SH-SY5Y (cell line): ENCODE data around the gene TECPR1.

Experiments
- GATA2 ChIP-seq: IDR thresholded peaks from 2 replicates; pipeline ENCODE4 v1.6.1; 2011; ENCODE audit warnings: mild to moderate bottlenecking, low read depth, low read length
- GATA3 ChIP-seq: IDR thresholded peaks from 2 replicates; pipeline ENCODE4 v1.6.1; 2011; ENCODE audit warnings: low read depth, mild to moderate bottlenecking, low read length, moderate library complexity

Gene TECPR1

GRCh38 chr7:98230746-98231471 lies 21.1 kb downstream of the TECPR1 start:
- TF ChIP-seq GATA2 (no peak), GATA3 (no peak)

GRCh38 chr7:98229991-98230745 lies 21.9 kb downstream of the TECPR1 start:
- TF ChIP-seq GATA3 (no peak), GATA2 (no peak)

GRCh38 chr7:98229441-98229840 lies 22.6 kb downstream of the TECPR1 start:
- TF ChIP-seq GATA3 (no peak), GATA2 (no peak)

DNA sequence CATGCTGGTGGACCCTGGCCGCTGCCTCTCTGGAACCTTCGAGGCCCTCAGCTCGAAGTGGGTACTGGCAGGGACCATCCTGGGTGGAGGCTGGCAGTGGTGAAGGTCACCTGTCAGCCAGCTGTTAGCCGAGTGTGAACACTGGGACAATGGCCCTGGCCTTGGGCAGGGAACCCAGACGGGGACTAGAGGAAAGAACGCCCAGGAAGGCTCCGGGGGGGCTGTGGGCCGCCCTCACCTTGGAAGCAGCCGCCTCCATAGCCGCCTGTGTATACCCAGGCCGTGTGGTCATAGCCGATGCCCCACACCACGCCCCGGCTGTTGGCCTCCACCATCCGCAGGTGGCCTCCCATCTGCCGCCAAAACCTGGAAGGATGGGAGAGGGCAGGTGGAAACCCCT lies 23.2 kb downstream of the TECPR1 start:
- no peak for TF ChIP-seq GATA3
- TF ChIP-seq GATA2 = no peak

GRCh38 chr7:98227939-98228338 lies 24.1 kb downstream of the TECPR1 start:
- TF ChIP-seq GATA3 (no peak), GATA2 (no peak)

- TF ChIP-seq GATA2 (no peak), GATA3 (no peak)
Observed at GRCh38 chr7:98225913-98226614, 26.0 kb downstream of the TECPR1 start.

- TF ChIP-seq GATA3 (no peak), GATA2 (no peak)
Observed at GRCh38 chr7:98224701-98225181, 27.3 kb downstream of the TECPR1 start.

DNA sequence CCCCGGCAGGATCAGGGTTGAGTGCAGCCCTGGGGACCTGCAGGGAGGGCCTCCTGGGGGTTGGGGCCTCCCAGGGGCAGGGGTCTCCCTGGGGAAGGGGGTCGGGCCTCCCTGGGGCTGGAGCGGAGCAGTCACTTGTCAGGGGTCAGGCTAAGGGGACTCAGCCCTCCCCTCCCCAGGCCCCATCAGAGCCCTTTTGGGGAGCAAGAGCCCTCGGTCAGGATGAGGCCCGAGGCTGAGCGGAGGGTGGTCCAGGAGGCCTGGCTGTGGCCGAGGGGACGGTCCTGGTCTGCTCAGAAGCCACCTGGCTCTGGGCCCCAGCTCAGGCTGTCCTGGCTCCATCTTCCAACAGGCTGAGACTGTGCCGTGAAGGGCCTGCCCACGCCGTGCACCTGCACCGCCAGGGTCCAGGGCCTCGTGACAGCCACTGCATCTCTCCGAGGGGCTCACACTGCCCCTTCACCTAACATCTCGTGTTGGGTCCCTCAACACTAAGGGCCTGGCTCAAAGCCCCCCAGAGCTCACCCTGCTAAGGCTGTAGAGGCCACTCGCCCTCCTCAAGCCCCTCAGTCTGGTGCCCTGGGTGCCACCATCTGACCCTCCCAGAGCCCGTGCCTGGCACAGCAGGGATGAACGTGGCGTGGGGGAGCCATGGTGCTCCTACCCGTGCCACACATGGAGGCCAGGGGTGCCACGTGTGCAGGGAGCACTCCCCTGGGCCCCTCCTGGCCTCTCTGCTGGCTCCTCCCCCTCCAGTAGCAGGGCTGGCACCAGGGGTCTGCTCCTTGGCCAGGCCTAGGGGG lies 27.9 kb downstream of the TECPR1 start:
- TF ChIP-seq GATA2 (no peak), GATA3 (no peak)

GRCh38 chr7:98223351-98223897 lies 28.6 kb downstream of the TECPR1 start:
- no peak for TF ChIP-seq GATA3
- TF ChIP-seq GATA2 = no peak

- no peak for TF ChIP-seq GATA2
- no peak for TF ChIP-seq GATA3
Observed at GRCh38 chr7:98222533-98223195, 29.4 kb downstream of the TECPR1 start.

DNA sequence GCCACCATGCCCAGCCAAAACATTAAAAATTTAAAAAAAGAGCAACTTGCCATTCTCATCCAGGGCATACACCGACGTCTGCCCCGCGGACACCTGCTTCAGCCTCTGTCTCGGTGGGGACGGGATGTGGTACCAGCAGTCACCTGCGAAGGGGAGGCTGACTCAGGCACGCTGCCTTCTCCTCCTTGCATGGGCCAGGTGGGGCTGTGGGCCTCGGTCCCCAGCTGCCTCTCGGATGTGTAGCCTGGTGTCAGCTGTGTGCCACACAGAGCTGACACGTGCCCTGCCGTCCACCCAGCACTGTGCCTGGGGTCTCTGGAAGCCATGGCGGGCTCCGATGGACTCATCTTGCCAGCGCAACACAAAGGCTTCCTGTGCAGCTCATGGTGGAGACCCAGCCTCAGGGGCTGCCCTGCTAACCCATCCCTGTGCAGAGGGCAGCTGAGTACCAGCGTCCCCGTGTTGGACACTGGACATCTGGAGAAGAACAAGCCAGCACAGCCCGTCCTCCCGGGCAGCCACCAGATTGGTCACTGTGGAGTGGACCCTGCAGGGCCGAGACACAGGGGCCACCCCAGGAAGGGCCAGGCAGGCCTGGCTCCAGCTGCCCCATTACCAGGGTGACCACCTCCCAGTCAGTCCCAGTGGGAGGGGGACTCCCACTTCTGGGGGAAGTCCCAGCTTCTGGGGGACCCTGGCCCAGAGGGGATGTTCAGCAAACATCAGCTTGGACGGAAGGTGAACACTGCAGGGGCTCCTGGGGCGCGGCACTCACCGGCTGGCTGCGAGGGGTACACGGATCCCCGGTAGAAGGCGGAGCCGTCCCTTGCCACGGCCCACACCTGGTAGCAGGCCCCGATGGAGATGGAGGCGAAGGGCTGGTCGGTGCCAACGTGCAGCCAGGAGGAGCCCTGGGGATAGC lies 30.2 kb downstream of the TECPR1 start:
- TF ChIP-seq GATA3 (no peak), GATA2 (no peak)
